B cell (primary cell): ENCODE results near the gene VPS72. TPM values are rescaled to one million over a fixed set of nuclear protein-coding genes. Genes with fewer than 3 reads are reported as not detected.

ENCODE experiments used
- ATAC-seq: fragments of 200-7000 bp; cut with Tn5 transposase; one replicate; pipeline ENCODE4 v1.10.0; 2021; ENCODE audit warnings: low read depth, mild to moderate bottlenecking, moderate number of reproducible peaks, moderate library complexity
- CTCF ChIA-PET: fragments of 350-600 bp; sonication (Branson Sonifier 250); formaldehyde crosslinking; loops from one replicate; lab custom pipeline; 2021; ENCODE audit warnings: antibody characterized with exemption, inconsistent platforms; lab: Charles Lee
- POLR2A ChIA-PET: fragments of 350-600 bp; sonication (Branson Sonifier 250); formaldehyde crosslinking; loops from one replicate; lab custom pipeline; 2021; ENCODE audit warnings: antibody characterized with exemption; lab: Charles Lee
- DNase-seq: peaks from one replicate; pipeline ENCODE4 v3.0.0; 2013
- H2AFZ ChIP-seq: 2 replicates; pipeline ENCODE4 v1.6.1; 2012; ENCODE audit warnings: mild to moderate bottlenecking, low read depth, low read length; ENCODE audit not compliant: insufficient read depth, poor library complexity, severe bottlenecking
- H3K27ac ChIP-seq, 2 donors: 1 replicate in 1 of 2; 2 replicates in 1 of 2; pipeline ENCODE4 v1.5.1; 2012 to 2013; ENCODE audit warnings: low read length in 2 of 2, mild to moderate bottlenecking in 2 of 2, moderate library complexity in 1 of 2
- H3K27me3 ChIP-seq, 4 experiments: fragments of 200-600 bp in 1 of 4; sonication (generic) in 1 of 4; replicated peaks in 1 of 4; 1 replicate in 2 of 4; 2 replicates in 2 of 4; pipeline versions ENCODE4 v1.6.1 to v1.7.0; 2013 to 2016; ENCODE audit warnings: low read length in 3 of 4, mild to moderate bottlenecking in 2 of 4, mixed read lengths in 1 of 4, moderate library complexity in 1 of 4; ENCODE audit not compliant: insufficient read depth in 4 of 4, control insufficient read depth in 3 of 4; ENCODE audit errors: control extremely low read depth in 1 of 4
- H3K36me3 ChIP-seq, 2 experiments: replicated peaks in 1 of 2; 1 replicate in 1 of 2; 2 replicates in 1 of 2; pipeline versions ENCODE4 v1.6.1 to v1.7.1; 2013; ENCODE audit warnings: low read length in 1 of 2; ENCODE audit not compliant: insufficient read depth in 2 of 2, control insufficient read depth in 1 of 2; ENCODE audit errors: control extremely low read depth in 1 of 2, extremely low read depth in 1 of 2
- H3K4me1 ChIP-seq, 2 donors: fragments of 200-600 bp in 1 of 2; sonication (generic) in 1 of 2; 1 replicate in 1 of 2; 2 replicates in 1 of 2; pipeline versions ENCODE4 v1.5.1 to v1.6.1; 2013 to 2017; ENCODE audit warnings: low read length in 2 of 2; ENCODE audit not compliant: control insufficient read depth in 2 of 2, insufficient read depth in 2 of 2
- H3K4me2 ChIP-seq: replicated peaks from 2 replicates; pipeline ENCODE3; 2012; ENCODE audit warnings: mild to moderate bottlenecking, low read depth, low read length; ENCODE audit not compliant: poor library complexity, severe bottlenecking
- H3K4me3 ChIP-seq, 5 experiments: fragments of 200-600 bp in 1 of 5; sonication (generic) in 1 of 5; 1 replicate in 3 of 5; 2 replicates in 2 of 5; pipeline versions ENCODE4 v1.5.1 to v1.7.0; 2011 to 2016; ENCODE audit warnings: low read length in 4 of 5, mild to moderate bottlenecking in 4 of 5, low read depth in 2 of 5, control low read depth in 1 of 5, moderate library complexity in 1 of 5; ENCODE audit not compliant: insufficient read depth in 1 of 5; ENCODE audit errors: control extremely low read depth in 1 of 5, extremely low read depth in 1 of 5
- H3K79me2 ChIP-seq: fragments of 200-600 bp; sonication (generic); one replicate; pipeline ENCODE4 v1.6.0; 2016; ENCODE audit warnings: low read length; ENCODE audit not compliant: control insufficient read depth, insufficient read depth
- H3K9ac ChIP-seq: fragments of 200-600 bp; sonication (generic); 2 replicates; pipeline ENCODE4 v1.6.1; 2017; ENCODE audit warnings: mild to moderate bottlenecking, low read length, moderate library complexity
- H3K9me3 ChIP-seq, 3 donors: one replicate each; pipeline versions ENCODE4 v1.6.1 to v1.7.1; 2013; ENCODE audit warnings: low read length in 2 of 3; ENCODE audit not compliant: control insufficient read depth in 2 of 3, insufficient read depth in 1 of 3; ENCODE audit errors: control extremely low read depth in 1 of 3
- H4K20me1 ChIP-seq: 2 replicates; pipeline ENCODE4 v1.6.0; 2012; ENCODE audit warnings: mild to moderate bottlenecking, low read length; ENCODE audit not compliant: insufficient read depth, control insufficient read depth, poor library complexity, severe bottlenecking
- H3K27ac Mint-ChIP-seq: one replicate; pipeline ENCODE4 v1.8.0; 2021; ENCODE audit warnings: mixed read lengths
- H3K27me3 Mint-ChIP-seq: one replicate; pipeline ENCODE4 v1.8.0; 2021; ENCODE audit warnings: mixed read lengths
- H3K4me1 Mint-ChIP-seq: one replicate; pipeline ENCODE4 v1.8.0; 2021; ENCODE audit warnings: mixed read lengths
- H3K4me3 Mint-ChIP-seq: one replicate; pipeline ENCODE4 v1.8.0; 2021; ENCODE audit warnings: mixed read lengths
- H3K9me3 Mint-ChIP-seq: one replicate; pipeline ENCODE4 v1.8.0; 2022; ENCODE audit warnings: mixed read lengths; ENCODE audit not compliant: insufficient read depth
- CTCF ChIP-seq: fragments of 200-600 bp; IDR thresholded peaks from one replicate; pipeline ENCODE4 v1.8.0; 2022; ENCODE audit warnings: antibody characterized with exemption, mild to moderate bottlenecking
- EZH2 ChIP-seq: IDR thresholded peaks from 2 replicates; pipeline ENCODE4 v1.6.1; 2012; ENCODE audit warnings: borderline replicate concordance, low read depth, mild to moderate bottlenecking, moderate library complexity, low read length; ENCODE audit not compliant: insufficient read depth, poor library complexity, severe bottlenecking
- WGBS: methylation state at CpG from one replicate; pipeline ENCODE4 v1.1.5; 2013; ENCODE audit warnings: missing lambda C conversion rate; ENCODE audit not compliant: insufficient coverage; 5-methylcytosine and 5-hydroxymethylcytosine counted together
- intact Hi-C: fragments of 100-400 bp; cut with micrococcal nuclease; formaldehyde crosslinking; loops from one replicate; pipeline ENCODE4 v1.10.0; 2022
- polyA plus RNA-seq: library from polyadenylated mRNA; depleted of rRNA; stranded (reverse); fragments of >200 nt; gene quantifications from 2 replicates; pipeline ENCODE4 v1.2.3, GENCODE V29; 2012
- total RNA-seq, 2 donors: library from RNA; stranded (reverse); fragments of 120-200 nt in 1 of 2; gene quantifications; 1 replicate in 1 of 2; 2 replicates in 1 of 2; pipeline versions ENCODE4 v1.2.3 to v1.2.4, GENCODE V29; 2013 to 2022

VPS72 gene
- total and polyA plus RNA-seq, 2 donors (not counting 1 experiment from before 2014, with no cell fraction given) = 42.1 to 48.7 TPM

- POLR2A ChIA-PET = no interaction called here
These were observed 44.0 kb downstream of the VPS72 start for GRCh38 chr1:151146072-151146411.

More at GRCh38 chr1:151146072-151146411, 44.0 kb downstream of the VPS72 start:
- Histone ChIP-seq H3K4me3 (peak overlapping the region; percentile 45 to 86 (median 84)), H3K79me2 (no peaks in the 10 kb centered on the region), H3K36me3 (no peaks in the 10 kb centered on the region), H4K20me1 (no peaks in the 10 kb centered on the region), H3K9me3 (peaks cover 0 to 8% (median 0%) of the 10 kb centered on the region in 3 donors), H2AFZ (peak overlapping the region; percentile 99), H3K4me1 (peaks cover 15 to 19% of the 10 kb centered on the region in 2 donors), H3K4me2 (peak overlapping the region; percentile 98), H3K27me3 (peaks cover 0 to 20% (median 8%) of the 10 kb centered on the region in 4 experiments), H3K27ac (peak overlapping the region in 1 of 2 donors; percentile 43), H3K9ac (peak overlapping the region; percentile 85)
- Mint-ChIP-seq H3K27ac (peak overlapping the region; percentile 20), H3K27me3 (peaks cover 9% of the 10 kb centered on the region), H3K4me1 (peaks cover 23% of the 10 kb centered on the region), H3K9me3 (no peaks in the 10 kb centered on the region), H3K4me3 (peak overlapping the region; percentile 94)
- CTCF ChIA-PET = interaction anchor here (1.2 to 1.9 kb wide), 2 partner anchors 46 to 75 kb away, joined by 3 to 12 read pairs; partner anchors contain the start of gene GABPB2
- no peak for TF ChIP-seq CTCF
- TF ChIP-seq EZH2 = no peak
- intact Hi-C loops = loop anchor here (1.0 to 2.0 kb wide), 5 partner anchors 10 to 167 kb away; partner anchors contain the start of genes GABPB2, SCNM1 and TNFAIP8L2
- WGBS = 3% methylated on average over 26 of the region's 26 CpGs
- ATAC-seq (peak; percentile 2), DNase-seq (no peak)
